ENCODE results near the gene TAPT1.

TAPT1 gene

GRCh38 chr4:16257611-16258010, 31.3 kb upstream of the TAPT1 start:
- no peak for TF ChIP-seq FOXP2 (optimal IDR thresholded peaks at IDR 0.05; ENCODE audit: borderline replicate concordance, extremely low read depth, extremely low read length, insufficient read depth)
- no peak for TF ChIP-seq POLR2AphosphoS5 (IDR thresholded peaks at IDR 0.05; ENCODE audit: low read depth, low read length)
- TF ChIP-seq REST (IDR thresholded peaks at IDR 0.05; ENCODE audit: insufficient read depth in 1 of 2, low read depth in 2 of 2, low read length in 2 of 2): no peak
- no peak for TF ChIP-seq SIN3A (IDR thresholded peaks at IDR 0.05; ENCODE audit: borderline replicate concordance, insufficient read depth, low read length)
- no peak for TF ChIP-seq TAF1 (IDR thresholded peaks at IDR 0.05; ENCODE audit: borderline replicate concordance, insufficient read depth, low read length)

- TF ChIP-seq REST (IDR thresholded peaks at IDR 0.05; ENCODE audit: insufficient read depth in 1 of 2, low read depth in 2 of 2, low read length in 2 of 2): no peak
- TF ChIP-seq FOXP2 (optimal IDR thresholded peaks at IDR 0.05; ENCODE audit: borderline replicate concordance, extremely low read depth, extremely low read length, insufficient read depth): no peak
- TF ChIP-seq POLR2AphosphoS5 (IDR thresholded peaks at IDR 0.05; ENCODE audit: low read depth, low read length): no peak
- TF ChIP-seq SIN3A (IDR thresholded peaks at IDR 0.05; ENCODE audit: borderline replicate concordance, insufficient read depth, low read length): no peak
- TF ChIP-seq TAF1 (IDR thresholded peaks at IDR 0.05; ENCODE audit: borderline replicate concordance, insufficient read depth, low read length): no peak
Measured at GRCh38 chr4:16256343-16256742, 30.1 kb upstream of the TAPT1 start.

GRCh38 chr4:16255730-16256129, 29.5 kb upstream of the TAPT1 start:
- no peak for TF ChIP-seq TAF1 (IDR thresholded peaks at IDR 0.05; ENCODE audit: borderline replicate concordance, insufficient read depth, low read length)
- TF ChIP-seq SIN3A (IDR thresholded peaks at IDR 0.05; ENCODE audit: borderline replicate concordance, insufficient read depth, low read length): no peak
- no peak for TF ChIP-seq FOXP2 (optimal IDR thresholded peaks at IDR 0.05; ENCODE audit: borderline replicate concordance, extremely low read depth, extremely low read length, insufficient read depth)
- TF ChIP-seq REST (IDR thresholded peaks at IDR 0.05; ENCODE audit: insufficient read depth in 1 of 2, low read depth in 2 of 2, low read length in 2 of 2): no peak
- TF ChIP-seq POLR2AphosphoS5 (IDR thresholded peaks at IDR 0.05; ENCODE audit: low read depth, low read length): no peak

- TF ChIP-seq FOXP2 (optimal IDR thresholded peaks at IDR 0.05; ENCODE audit: borderline replicate concordance, extremely low read depth, extremely low read length, insufficient read depth): no peak
- no peak for TF ChIP-seq TAF1 (IDR thresholded peaks at IDR 0.05; ENCODE audit: borderline replicate concordance, insufficient read depth, low read length)
- TF ChIP-seq SIN3A (IDR thresholded peaks at IDR 0.05; ENCODE audit: borderline replicate concordance, insufficient read depth, low read length): no peak
- TF ChIP-seq REST (IDR thresholded peaks at IDR 0.05; ENCODE audit: insufficient read depth in 1 of 2, low read depth in 2 of 2, low read length in 2 of 2): no peak
- TF ChIP-seq POLR2AphosphoS5 (IDR thresholded peaks at IDR 0.05; ENCODE audit: low read depth, low read length): no peak
Measured at GRCh38 chr4:16253127-16253960, 27.1 kb upstream of the TAPT1 start.

Measured in PFSK-1 (cell line).